Panc1 (cell line): Measurements from ENCODE around the gene MAPK4. TPM values are rescaled to one million over a fixed set of nuclear protein-coding genes. Genes with fewer than 3 reads are reported as not detected.

Experiments
- ATAC-seq: fragments of 200-7000 bp; cut with Tn5 transposase; 2 replicates; pipeline ENCODE4 v1.9.1; 2020; ENCODE audit warnings: mild to moderate bottlenecking, moderate library complexity
- BruUV-seq: library from RNA; stranded (reverse); fragments of 400-500 nt; replicated peaks from 2 replicates; lab custom pipeline; 2021; lab: Mats Ljungman, UMichigan
- CTCF ChIA-PET: fragments of 300-600 bp; sonication (Branson Sonifier 250); formaldehyde crosslinking; loops from one replicate; lab custom pipeline; 2022; ENCODE audit warnings: antibody characterized with exemption; lab: Charles Lee
- POLR2A ChIA-PET: fragments of 300-600 bp; sonication (Branson Sonifier 250); formaldehyde crosslinking; loops from one replicate; lab custom pipeline; 2022; ENCODE audit warnings: antibody characterized with exemption; lab: Charles Lee
- DNase-seq: peaks from one replicate; pipeline ENCODE4 v3.0.0-alpha.2; 2010; ENCODE audit warnings: low read depth, low spot score
- H3K27ac ChIP-seq: 2 replicates; pipeline ENCODE4 v1.5.1; 2011; ENCODE audit warnings: mild to moderate bottlenecking, low read length, inconsistent platforms
- H3K27me3 ChIP-seq: fragments of 200-500 bp; sonication (Bioruptor generic); 2 replicates; pipeline ENCODE4 v1.6.0; 2014; ENCODE audit warnings: low read length, inconsistent platforms; ENCODE audit not compliant: control insufficient read depth, insufficient read depth
- H3K36me3 ChIP-seq: fragments of 200-500 bp; sonication (Bioruptor generic); 2 replicates; pipeline ENCODE4 v1.5.1; 2014; ENCODE audit warnings: inconsistent platforms, mild to moderate bottlenecking, low read length, moderate library complexity; ENCODE audit not compliant: control insufficient read depth, insufficient read depth
- H3K4me1 ChIP-seq: 2 replicates; pipeline ENCODE4 v1.5.1; 2011; ENCODE audit warnings: inconsistent platforms, mild to moderate bottlenecking, low read length, moderate library complexity; ENCODE audit not compliant: control insufficient read depth, insufficient read depth
- H3K4me3 ChIP-seq, 2 experiments: 2 replicates each; pipeline ENCODE4 v1.5.1; 2011 to 2012; ENCODE audit warnings: low read depth in 2 of 2, low read length in 2 of 2, mild to moderate bottlenecking in 2 of 2, inconsistent platforms in 1 of 2, moderate library complexity in 1 of 2
- H3K9me3 ChIP-seq: fragments of 200-500 bp; sonication (Bioruptor generic); 2 replicates; pipeline ENCODE4 v1.5.1; 2014; ENCODE audit warnings: low read depth, mild to moderate bottlenecking, inconsistent platforms, low read length, moderate library complexity; ENCODE audit not compliant: control insufficient read depth, insufficient read depth
- POLR2AphosphoS5 ChIP-seq: IDR thresholded peaks from 2 replicates; pipeline ENCODE4 v1.6.1; 2012; ENCODE audit warnings: mild to moderate bottlenecking, low read depth, low read length, moderate library complexity
- SIN3A ChIP-seq: IDR thresholded peaks from 2 replicates; pipeline ENCODE4 v1.6.1; 2012; ENCODE audit warnings: low read depth, mild to moderate bottlenecking, low read length, moderate library complexity, borderline replicate concordance; ENCODE audit not compliant: insufficient read depth
- TCF7L2 ChIP-seq: IDR thresholded peaks from 2 replicates; pipeline ENCODE4 v1.6.1; 2011; ENCODE audit warnings: mild to moderate bottlenecking, low read depth, low read length, inconsistent platforms
- in situ Hi-C: cut with HindIII; loops from 2 replicates; pipeline ENCODE4 v1.10.0; 2016; ENCODE audit warnings: low sequenced_read_pairs, low pct_unique_long_range_greater_than_20kb
- intact Hi-C: fragments of 100-400 bp; cut with micrococcal nuclease; formaldehyde crosslinking; loops from one replicate; pipeline ENCODE4 v1.10.0; 2022; ENCODE audit not compliant: unreplicated experiment
- total RNA-seq: library from RNA; stranded (reverse); gene quantifications from one replicate; pipeline ENCODE4 v1.2.1, GENCODE V29; 2021; ENCODE audit not compliant: unreplicated experiment
- TF ChIP-seq, protein P1 (sequence below), 2 experiments: IDR thresholded peaks; 2 replicates each; pipeline ENCODE4 v1.6.1; 2011 to 2012; ENCODE audit warnings: low read depth in 2 of 2, control low read depth in 1 of 2, low read length in 1 of 2, mild to moderate bottlenecking in 1 of 2, moderate library complexity in 1 of 2; ENCODE audit not compliant: insufficient read depth in 1 of 2
- TF ChIP-seq, protein P2 (sequence below): fragments of 450-650 bp; IDR thresholded peaks from 2 replicates; pipeline ENCODE4 v1.5.1; 2017; ENCODE audit warnings: mild to moderate bottlenecking

The MAPK4 gene
- total RNA-seq, 1 experiment from 2014 or later, result not detected

DNA sequence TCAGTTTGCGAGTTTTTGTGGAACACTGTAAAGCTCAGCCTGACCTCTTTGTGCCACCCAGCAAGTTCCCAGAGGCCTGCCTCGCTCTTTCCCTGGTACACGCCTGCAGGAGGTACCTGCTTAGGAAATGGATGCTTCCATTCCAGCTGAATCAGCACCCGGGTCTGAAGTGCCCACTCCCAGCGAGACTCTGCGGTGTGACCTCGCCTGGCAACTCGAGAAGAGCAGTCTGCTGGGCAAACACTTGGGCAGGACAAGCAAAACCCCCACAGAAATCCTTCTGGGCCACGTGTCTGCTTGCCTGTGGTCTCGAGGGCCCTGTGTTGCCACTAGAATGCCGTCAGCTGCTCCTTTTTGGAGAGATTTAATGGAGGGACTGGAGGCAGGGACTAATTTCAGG is 127.6 kb downstream of the MAPK4 start:
- no peaks in the 10 kb centered on the region; the same call in 1 of the 2 replicates for H3K27me3 ChIP-seq
- ChIA-PET POLR2A (no interaction called here), CTCF (no interaction called here)
- BruUV-seq, result no TSS peak
- DNase-seq, result no peak
- H3K27ac ChIP-seq, result no peak overlapping the region
- H3K4me1 ChIP-seq, result no peaks in the 10 kb centered on the region
- no peaks in the 10 kb centered on the region for H3K9me3 ChIP-seq
- in situ Hi-C loops, result no loop called here
- H3K4me3 ChIP-seq, result no peak overlapping the region
- ATAC-seq, result no peak
- no peaks in the 10 kb centered on the region for H3K36me3 ChIP-seq
- intact Hi-C loops, result no loop called here
- TF ChIP-seq, protein P1, sequence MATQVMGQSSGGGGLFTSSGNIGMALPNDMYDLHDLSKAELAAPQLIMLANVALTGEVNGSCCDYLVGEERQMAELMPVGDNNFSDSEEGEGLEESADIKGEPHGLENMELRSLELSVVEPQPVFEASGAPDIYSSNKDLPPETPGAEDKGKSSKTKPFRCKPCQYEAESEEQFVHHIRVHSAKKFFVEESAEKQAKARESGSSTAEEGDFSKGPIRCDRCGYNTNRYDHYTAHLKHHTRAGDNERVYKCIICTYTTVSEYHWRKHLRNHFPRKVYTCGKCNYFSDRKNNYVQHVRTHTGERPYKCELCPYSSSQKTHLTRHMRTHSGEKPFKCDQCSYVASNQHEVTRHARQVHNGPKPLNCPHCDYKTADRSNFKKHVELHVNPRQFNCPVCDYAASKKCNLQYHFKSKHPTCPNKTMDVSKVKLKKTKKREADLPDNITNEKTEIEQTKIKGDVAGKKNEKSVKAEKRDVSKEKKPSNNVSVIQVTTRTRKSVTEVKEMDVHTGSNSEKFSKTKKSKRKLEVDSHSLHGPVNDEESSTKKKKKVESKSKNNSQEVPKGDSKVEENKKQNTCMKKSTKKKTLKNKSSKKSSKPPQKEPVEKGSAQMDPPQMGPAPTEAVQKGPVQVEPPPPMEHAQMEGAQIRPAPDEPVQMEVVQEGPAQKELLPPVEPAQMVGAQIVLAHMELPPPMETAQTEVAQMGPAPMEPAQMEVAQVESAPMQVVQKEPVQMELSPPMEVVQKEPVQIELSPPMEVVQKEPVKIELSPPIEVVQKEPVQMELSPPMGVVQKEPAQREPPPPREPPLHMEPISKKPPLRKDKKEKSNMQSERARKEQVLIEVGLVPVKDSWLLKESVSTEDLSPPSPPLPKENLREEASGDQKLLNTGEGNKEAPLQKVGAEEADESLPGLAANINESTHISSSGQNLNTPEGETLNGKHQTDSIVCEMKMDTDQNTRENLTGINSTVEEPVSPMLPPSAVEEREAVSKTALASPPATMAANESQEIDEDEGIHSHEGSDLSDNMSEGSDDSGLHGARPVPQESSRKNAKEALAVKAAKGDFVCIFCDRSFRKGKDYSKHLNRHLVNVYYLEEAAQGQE (IDR thresholded peaks at IDR 0.05; ENCODE audit: insufficient read depth in 1 of 2, low read depth in 2 of 2, low read length in 1 of 2), result no peak
- TF ChIP-seq TCF7L2, result no peak
- TF ChIP-seq, protein P2, sequence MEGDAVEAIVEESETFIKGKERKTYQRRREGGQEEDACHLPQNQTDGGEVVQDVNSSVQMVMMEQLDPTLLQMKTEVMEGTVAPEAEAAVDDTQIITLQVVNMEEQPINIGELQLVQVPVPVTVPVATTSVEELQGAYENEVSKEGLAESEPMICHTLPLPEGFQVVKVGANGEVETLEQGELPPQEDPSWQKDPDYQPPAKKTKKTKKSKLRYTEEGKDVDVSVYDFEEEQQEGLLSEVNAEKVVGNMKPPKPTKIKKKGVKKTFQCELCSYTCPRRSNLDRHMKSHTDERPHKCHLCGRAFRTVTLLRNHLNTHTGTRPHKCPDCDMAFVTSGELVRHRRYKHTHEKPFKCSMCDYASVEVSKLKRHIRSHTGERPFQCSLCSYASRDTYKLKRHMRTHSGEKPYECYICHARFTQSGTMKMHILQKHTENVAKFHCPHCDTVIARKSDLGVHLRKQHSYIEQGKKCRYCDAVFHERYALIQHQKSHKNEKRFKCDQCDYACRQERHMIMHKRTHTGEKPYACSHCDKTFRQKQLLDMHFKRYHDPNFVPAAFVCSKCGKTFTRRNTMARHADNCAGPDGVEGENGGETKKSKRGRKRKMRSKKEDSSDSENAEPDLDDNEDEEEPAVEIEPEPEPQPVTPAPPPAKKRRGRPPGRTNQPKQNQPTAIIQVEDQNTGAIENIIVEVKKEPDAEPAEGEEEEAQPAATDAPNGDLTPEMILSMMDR, result no peak
- TF ChIP-seq SIN3A, result no peak

DNA sequence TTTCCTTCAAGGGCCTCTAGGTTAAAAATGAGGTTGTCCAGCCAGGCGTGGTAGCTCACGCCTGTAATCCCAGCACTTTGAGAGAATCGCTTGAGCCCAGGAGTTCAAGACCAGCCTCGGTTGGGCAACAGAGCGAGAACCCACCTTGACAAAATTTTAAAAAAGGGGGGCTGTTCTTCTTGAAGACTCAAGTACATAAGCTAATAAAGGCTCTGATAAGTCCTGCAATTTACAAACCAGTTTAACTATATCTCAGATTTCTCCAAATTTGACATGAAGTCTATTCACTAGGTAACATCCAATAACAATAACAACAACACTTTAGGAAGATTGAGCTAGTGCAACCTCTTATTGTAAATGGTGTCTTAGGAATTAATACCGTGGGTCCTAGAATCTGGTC is 129.7 kb downstream of the MAPK4 start:
- in situ Hi-C loops, result no loop called here
- Histone ChIP-seq H3K36me3 (no peaks in the 10 kb centered on the region), H3K27me3 (no peaks in the 10 kb centered on the region), H3K9me3 (no peaks in the 10 kb centered on the region), H3K27ac (no peak overlapping the region), H3K4me3 (no peak overlapping the region), H3K4me1 (no peaks in the 10 kb centered on the region)
- DNase-seq (no peak), ATAC-seq (no peak)
- ChIA-PET POLR2A (no interaction called here), CTCF (interaction anchor here (0.6 kb wide), 1 partner anchor 811 kb away, joined by 5 read pairs; no protein-coding TSS in a partner anchor)
- intact Hi-C loops, result no loop called here
- no peak for TF ChIP-seq POLR2AphosphoS5
- TF ChIP-seq, protein P1 (IDR thresholded peaks at IDR 0.05; ENCODE audit: insufficient read depth in 1 of 2, low read depth in 2 of 2, low read length in 1 of 2), result no peak
- BruUV-seq, result no TSS peak
